Transverse colon (tissue), 3 donors: ENCODE results near the gene SNX30.

Experiments
- EP300 ChIP-seq: sonication (generic); formaldehyde crosslinking; IDR thresholded peaks from one replicate; pipeline ENCODE4 v1.6.1; 2017; ENCODE audit warnings: antibody characterized with exemption, low read depth
- POLR2A ChIP-seq: fragments of 450-650 bp; IDR thresholded peaks from one replicate; pipeline ENCODE4 v1.6.1; 2016; ENCODE audit warnings: antibody characterized with exemption, mild to moderate bottlenecking, moderate library complexity
- TF ChIP-seq, protein P1 (sequence below), 5 experiments: fragments of 200-600 bp in 3 of 5; fragments of 450-650 bp in 2 of 5; sonication (generic) in 3 of 5; IDR thresholded peaks; 1 replicate in 2 of 5; 2 replicates in 3 of 5; pipeline ENCODE4 v1.5.1; 2016 to 2017; ENCODE audit warnings: antibody characterized with exemption in 5 of 5, inconsistent platforms in 3 of 5, mild to moderate bottlenecking in 2 of 5, moderate library complexity in 1 of 5

DNA sequence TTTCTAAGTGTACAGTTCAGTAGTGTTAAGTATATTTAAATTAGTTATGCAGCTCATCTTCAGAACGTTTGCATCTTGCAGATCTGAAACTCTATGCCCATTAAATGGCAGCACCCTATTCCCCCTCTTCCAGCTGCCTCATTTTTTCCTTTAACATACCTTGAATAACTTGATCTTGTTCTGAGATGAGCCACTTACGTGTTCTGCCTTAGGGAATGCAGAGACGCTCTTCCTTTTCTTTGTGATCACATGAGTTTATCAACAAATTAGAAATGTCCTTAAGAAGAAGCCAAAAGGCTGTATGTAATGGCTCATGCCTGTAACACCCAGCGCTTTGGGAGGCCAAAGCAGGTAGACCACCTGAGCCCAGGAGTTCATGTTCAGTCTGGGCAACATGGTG, 82.5 kb downstream of the SNX30 start:
- TF ChIP-seq, protein P1, sequence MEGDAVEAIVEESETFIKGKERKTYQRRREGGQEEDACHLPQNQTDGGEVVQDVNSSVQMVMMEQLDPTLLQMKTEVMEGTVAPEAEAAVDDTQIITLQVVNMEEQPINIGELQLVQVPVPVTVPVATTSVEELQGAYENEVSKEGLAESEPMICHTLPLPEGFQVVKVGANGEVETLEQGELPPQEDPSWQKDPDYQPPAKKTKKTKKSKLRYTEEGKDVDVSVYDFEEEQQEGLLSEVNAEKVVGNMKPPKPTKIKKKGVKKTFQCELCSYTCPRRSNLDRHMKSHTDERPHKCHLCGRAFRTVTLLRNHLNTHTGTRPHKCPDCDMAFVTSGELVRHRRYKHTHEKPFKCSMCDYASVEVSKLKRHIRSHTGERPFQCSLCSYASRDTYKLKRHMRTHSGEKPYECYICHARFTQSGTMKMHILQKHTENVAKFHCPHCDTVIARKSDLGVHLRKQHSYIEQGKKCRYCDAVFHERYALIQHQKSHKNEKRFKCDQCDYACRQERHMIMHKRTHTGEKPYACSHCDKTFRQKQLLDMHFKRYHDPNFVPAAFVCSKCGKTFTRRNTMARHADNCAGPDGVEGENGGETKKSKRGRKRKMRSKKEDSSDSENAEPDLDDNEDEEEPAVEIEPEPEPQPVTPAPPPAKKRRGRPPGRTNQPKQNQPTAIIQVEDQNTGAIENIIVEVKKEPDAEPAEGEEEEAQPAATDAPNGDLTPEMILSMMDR (IDR thresholded peaks at IDR 0.05): no peak
- TF ChIP-seq EP300 (no peak), POLR2A (no peak)
